ENCODE data around the gene SLC8A2. TPM values are rescaled to one million over a fixed set of nuclear protein-coding genes. Genes with fewer than 3 reads are reported as not detected.

SLC8A2 gene
- total RNA-seq, 1 donor from 2014 or later = 115 TPM

- TF ChIP-seq CTCF (IDR thresholded peaks at IDR 0.05; ENCODE audit: partially characterized antibody, unreplicated experiment) = no peak
- Mint-ChIP-seq H3K27ac (ENCODE audit: unreplicated experiment) (peak overlapping the region; percentile 97), H3K4me3 (ENCODE audit: unreplicated experiment) (peak overlapping the region; percentile 90), H3K4me1 (ENCODE audit: low read depth, unreplicated experiment) (peaks cover 55% of the 10 kb centered on the region), H3K36me3 (ENCODE audit: unreplicated experiment) (no peaks in the 10 kb centered on the region), H3K9me3 (ENCODE audit: unreplicated experiment) (peaks cover 36% of the 10 kb centered on the region), H3K27me3 (ENCODE audit: unreplicated experiment) (peaks cover 22% of the 10 kb centered on the region)
- peak; percentile 79 for DNase-seq
These were observed 40.0 kb upstream of the SLC8A2 start for GRCh38 chr19:47511681-47512080.

DNA sequence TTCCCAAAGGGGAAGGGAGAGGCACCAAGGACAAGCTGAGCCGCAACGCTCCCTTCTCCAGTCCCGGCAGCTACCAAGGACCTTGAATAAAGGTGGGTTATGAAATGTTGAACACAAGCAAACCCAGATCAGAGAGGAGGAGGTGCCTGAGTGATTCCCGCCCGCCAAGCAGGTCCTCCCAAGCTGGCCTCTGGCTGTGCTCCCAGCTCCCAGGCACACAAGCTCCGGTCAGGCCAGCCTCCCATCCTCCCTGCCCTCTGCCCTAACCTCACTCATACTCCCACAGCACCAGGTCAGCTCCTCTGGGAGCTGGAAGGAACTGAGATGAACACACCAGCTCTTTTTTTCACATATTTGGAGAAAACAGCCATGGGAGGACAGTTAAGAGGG, 39.4 kb upstream of the SLC8A2 start:
- Mint-ChIP-seq H3K9me3 (ENCODE audit: unreplicated experiment) (peaks cover 32% of the 10 kb centered on the region), H3K4me3 (ENCODE audit: unreplicated experiment) (peak overlapping the region; percentile 90), H3K36me3 (ENCODE audit: unreplicated experiment) (no peaks in the 10 kb centered on the region), H3K4me1 (ENCODE audit: low read depth, unreplicated experiment) (peaks cover 56% of the 10 kb centered on the region), H3K27me3 (ENCODE audit: unreplicated experiment) (peaks cover 22% of the 10 kb centered on the region), H3K27ac (ENCODE audit: unreplicated experiment) (peak overlapping the region; percentile 97)
- TF ChIP-seq CTCF (IDR thresholded peaks at IDR 0.05; ENCODE audit: partially characterized antibody, unreplicated experiment) = no peak
- no peak for DNase-seq

DNA sequence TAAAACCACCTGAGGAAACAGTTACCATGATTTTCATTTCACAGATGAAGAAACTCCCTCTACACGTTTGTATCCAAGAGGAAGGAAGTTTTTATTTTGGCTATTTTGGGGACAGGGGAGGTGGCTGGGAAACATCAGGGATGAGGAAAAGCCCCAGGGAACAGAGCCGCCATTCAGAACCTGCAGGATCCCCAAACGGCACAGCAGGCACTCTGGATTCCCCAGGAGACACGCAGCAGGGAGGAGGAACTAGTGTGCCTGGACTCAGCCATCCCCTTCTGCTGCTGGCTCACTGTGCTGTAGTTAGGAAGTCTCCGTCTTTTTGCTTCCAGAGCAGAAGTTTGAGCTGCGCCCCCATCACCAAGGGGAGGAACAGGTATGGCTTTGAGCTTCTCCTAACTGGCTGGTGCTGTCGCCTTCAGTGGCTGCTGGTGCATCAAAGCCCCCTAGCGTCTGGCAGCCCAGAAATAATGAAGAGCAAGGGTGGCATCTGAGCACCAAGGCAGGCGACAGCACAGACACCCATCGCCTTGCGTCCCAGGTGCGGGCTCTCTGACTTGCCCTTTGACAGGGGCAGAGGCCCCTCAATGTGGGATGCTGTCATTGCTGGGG, 38.9 kb upstream of the SLC8A2 start:
- no peak for DNase-seq
- Mint-ChIP-seq H3K36me3 (ENCODE audit: unreplicated experiment) (no peaks in the 10 kb centered on the region), H3K4me3 (ENCODE audit: unreplicated experiment) (peak overlapping the region; percentile 90), H3K9me3 (ENCODE audit: unreplicated experiment) (peaks cover 31% of the 10 kb centered on the region), H3K4me1 (ENCODE audit: low read depth, unreplicated experiment) (peaks cover 56% of the 10 kb centered on the region), H3K27me3 (ENCODE audit: unreplicated experiment) (peaks cover 24% of the 10 kb centered on the region), H3K27ac (ENCODE audit: unreplicated experiment) (peak overlapping the region; percentile 97)
- no peak for TF ChIP-seq CTCF (IDR thresholded peaks at IDR 0.05; ENCODE audit: partially characterized antibody, unreplicated experiment)

DNA sequence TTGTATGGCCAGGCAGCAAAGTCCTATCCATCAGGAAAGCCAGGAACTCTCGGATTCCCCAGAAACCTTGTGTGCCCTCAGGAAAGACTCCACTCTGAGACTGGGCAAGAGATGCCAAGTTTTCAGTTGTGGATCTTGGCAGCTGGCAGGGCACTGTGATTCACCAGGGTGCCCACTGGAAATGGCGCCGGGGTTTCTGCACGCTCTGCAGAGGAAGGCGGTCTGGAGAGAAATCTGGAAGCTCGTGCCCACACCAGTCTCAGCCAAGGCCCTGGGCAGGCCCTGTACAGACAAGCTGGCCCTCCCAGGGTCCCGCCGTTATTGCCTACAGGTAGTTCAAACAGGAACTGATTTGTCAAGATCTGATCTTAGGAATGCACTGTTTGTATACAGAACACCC, 38.3 kb upstream of the SLC8A2 start:
- Mint-ChIP-seq H3K4me1 (ENCODE audit: low read depth, unreplicated experiment) (peaks cover 56% of the 10 kb centered on the region), H3K36me3 (ENCODE audit: unreplicated experiment) (no peaks in the 10 kb centered on the region), H3K4me3 (ENCODE audit: unreplicated experiment) (peak overlapping the region; percentile 90), H3K27me3 (ENCODE audit: unreplicated experiment) (peaks cover 26% of the 10 kb centered on the region), H3K27ac (ENCODE audit: unreplicated experiment) (peak overlapping the region; percentile 97), H3K9me3 (ENCODE audit: unreplicated experiment) (peaks cover 32% of the 10 kb centered on the region)
- TF ChIP-seq CTCF (IDR thresholded peaks at IDR 0.05; ENCODE audit: partially characterized antibody, unreplicated experiment) = no peak
- DNase-seq = no peak

- no peak for DNase-seq
- TF ChIP-seq CTCF (IDR thresholded peaks at IDR 0.05; ENCODE audit: partially characterized antibody, unreplicated experiment) = no peak
- peak overlapping the region; percentile 97 for H3K27ac Mint-ChIP-seq (ENCODE audit: unreplicated experiment)
- H3K4me1 Mint-ChIP-seq (ENCODE audit: low read depth, unreplicated experiment) = peaks cover 60% of the 10 kb centered on the region
- no peaks in the 10 kb centered on the region for H3K36me3 Mint-ChIP-seq (ENCODE audit: unreplicated experiment)
- H3K4me3 Mint-ChIP-seq (ENCODE audit: unreplicated experiment) = peak overlapping the region; percentile 90
- peaks cover 26% of the 10 kb centered on the region for H3K27me3 Mint-ChIP-seq (ENCODE audit: unreplicated experiment)
- H3K9me3 Mint-ChIP-seq (ENCODE audit: unreplicated experiment) = peaks cover 26% of the 10 kb centered on the region
These were observed 37.6 kb upstream of the SLC8A2 start for GRCh38 chr19:47509170-47509847.

Data from glutamatergic neuron (in vitro differentiated cells).